ENCODE data around the gene LBX2.

GRCh38 chr2:74464406-74464805 is 35.0 kb downstream of the LBX2 start:
- TF ChIP-seq JUND (IDR thresholded peaks at IDR 0.05) (no peak), POLR2AphosphoS5 (IDR thresholded peaks at IDR 0.05; ENCODE audit: low read depth, low read length) (no peak), RAD21 (IDR thresholded peaks at IDR 0.05; ENCODE audit: low read length) (no peak), TEAD4 (IDR thresholded peaks at IDR 0.05; ENCODE audit: borderline replicate concordance, insufficient read depth) (no peak), MAX (IDR thresholded peaks at IDR 0.05; ENCODE audit: low read depth) (no peak), EP300 (IDR thresholded peaks at IDR 0.05; ENCODE audit: borderline replicate concordance in 1 of 2, low read depth in 1 of 2, low read length in 1 of 2) (no peak), FOSL2 (IDR thresholded peaks at IDR 0.05; ENCODE audit: borderline replicate concordance, low read depth) (no peak), GATA2 (CRISPR knock-in tag; IDR thresholded peaks at IDR 0.05) (no peak), IRF3 (IDR thresholded peaks at IDR 0.05; ENCODE audit: low read depth, low read length) (no peak), EZH2phosphoT487 (IDR thresholded peaks at IDR 0.05; ENCODE audit: borderline replicate concordance, low read depth) (no peak), USF2 (IDR thresholded peaks at IDR 0.05; ENCODE audit: borderline replicate concordance, low read depth, low read length) (no peak), CHD2 (IDR thresholded peaks at IDR 0.05; ENCODE audit: low read length, partially characterized antibody) (no peak)
- TF ChIP-seq, protein P1, sequence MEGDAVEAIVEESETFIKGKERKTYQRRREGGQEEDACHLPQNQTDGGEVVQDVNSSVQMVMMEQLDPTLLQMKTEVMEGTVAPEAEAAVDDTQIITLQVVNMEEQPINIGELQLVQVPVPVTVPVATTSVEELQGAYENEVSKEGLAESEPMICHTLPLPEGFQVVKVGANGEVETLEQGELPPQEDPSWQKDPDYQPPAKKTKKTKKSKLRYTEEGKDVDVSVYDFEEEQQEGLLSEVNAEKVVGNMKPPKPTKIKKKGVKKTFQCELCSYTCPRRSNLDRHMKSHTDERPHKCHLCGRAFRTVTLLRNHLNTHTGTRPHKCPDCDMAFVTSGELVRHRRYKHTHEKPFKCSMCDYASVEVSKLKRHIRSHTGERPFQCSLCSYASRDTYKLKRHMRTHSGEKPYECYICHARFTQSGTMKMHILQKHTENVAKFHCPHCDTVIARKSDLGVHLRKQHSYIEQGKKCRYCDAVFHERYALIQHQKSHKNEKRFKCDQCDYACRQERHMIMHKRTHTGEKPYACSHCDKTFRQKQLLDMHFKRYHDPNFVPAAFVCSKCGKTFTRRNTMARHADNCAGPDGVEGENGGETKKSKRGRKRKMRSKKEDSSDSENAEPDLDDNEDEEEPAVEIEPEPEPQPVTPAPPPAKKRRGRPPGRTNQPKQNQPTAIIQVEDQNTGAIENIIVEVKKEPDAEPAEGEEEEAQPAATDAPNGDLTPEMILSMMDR (IDR thresholded peaks at IDR 0.05), result no peak
- TF ChIP-seq, protein P2, sequence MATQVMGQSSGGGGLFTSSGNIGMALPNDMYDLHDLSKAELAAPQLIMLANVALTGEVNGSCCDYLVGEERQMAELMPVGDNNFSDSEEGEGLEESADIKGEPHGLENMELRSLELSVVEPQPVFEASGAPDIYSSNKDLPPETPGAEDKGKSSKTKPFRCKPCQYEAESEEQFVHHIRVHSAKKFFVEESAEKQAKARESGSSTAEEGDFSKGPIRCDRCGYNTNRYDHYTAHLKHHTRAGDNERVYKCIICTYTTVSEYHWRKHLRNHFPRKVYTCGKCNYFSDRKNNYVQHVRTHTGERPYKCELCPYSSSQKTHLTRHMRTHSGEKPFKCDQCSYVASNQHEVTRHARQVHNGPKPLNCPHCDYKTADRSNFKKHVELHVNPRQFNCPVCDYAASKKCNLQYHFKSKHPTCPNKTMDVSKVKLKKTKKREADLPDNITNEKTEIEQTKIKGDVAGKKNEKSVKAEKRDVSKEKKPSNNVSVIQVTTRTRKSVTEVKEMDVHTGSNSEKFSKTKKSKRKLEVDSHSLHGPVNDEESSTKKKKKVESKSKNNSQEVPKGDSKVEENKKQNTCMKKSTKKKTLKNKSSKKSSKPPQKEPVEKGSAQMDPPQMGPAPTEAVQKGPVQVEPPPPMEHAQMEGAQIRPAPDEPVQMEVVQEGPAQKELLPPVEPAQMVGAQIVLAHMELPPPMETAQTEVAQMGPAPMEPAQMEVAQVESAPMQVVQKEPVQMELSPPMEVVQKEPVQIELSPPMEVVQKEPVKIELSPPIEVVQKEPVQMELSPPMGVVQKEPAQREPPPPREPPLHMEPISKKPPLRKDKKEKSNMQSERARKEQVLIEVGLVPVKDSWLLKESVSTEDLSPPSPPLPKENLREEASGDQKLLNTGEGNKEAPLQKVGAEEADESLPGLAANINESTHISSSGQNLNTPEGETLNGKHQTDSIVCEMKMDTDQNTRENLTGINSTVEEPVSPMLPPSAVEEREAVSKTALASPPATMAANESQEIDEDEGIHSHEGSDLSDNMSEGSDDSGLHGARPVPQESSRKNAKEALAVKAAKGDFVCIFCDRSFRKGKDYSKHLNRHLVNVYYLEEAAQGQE (IDR thresholded peaks at IDR 0.05; ENCODE audit: low read depth, low read length), result no peak
